ELR (cell line): ENCODE data around the gene ABCA2.
A peak's percentile ranks its signal among the peaks of the same experiment; 100 is the strongest.

Experiments
- DNase-seq: peaks from one replicate; pipeline ENCODE4 v3.0.0-alpha.2; 2015; ENCODE audit warnings: low read depth

The ABCA2 gene

DNA sequence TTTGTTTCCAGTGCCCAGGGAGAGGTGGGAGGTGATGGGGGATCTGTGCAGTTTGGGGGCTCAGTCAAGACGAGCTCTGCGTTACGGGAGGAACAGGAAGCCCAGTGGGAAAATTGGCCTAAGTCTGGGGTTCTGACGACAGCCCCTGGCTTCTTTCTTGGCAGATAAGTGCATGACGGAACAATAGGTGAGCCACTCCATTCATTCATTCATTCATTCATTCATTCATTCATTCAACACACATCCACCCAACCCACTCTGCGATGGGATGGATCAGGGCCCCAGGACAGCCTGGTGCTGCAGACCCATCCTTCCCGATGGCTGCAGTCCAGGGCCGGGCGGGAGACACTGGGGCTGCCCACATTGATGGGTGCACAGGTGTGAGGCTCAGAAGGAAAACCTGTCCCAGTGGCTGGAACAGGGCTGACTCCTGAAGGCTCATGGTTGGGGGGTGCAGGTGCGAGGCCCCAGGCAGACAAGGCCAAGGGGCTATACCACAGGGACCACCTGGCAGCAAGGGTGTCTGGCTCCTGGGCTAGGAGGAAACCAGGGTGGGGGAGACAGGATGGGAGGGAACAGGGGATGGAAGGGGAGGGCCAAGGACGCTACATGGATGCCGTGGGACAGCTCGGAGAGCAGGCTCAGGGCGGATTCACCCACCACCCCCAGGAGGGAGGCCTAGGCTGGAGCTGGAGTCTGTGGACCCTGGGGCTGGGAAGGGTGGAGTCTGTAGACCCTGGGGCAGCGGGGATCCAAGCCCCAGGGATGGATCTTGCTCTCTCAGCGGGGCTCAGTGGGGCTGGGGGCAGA lies 47.2 kb downstream of the ABCA2 start:
- DNase-seq: no peak

DNA sequence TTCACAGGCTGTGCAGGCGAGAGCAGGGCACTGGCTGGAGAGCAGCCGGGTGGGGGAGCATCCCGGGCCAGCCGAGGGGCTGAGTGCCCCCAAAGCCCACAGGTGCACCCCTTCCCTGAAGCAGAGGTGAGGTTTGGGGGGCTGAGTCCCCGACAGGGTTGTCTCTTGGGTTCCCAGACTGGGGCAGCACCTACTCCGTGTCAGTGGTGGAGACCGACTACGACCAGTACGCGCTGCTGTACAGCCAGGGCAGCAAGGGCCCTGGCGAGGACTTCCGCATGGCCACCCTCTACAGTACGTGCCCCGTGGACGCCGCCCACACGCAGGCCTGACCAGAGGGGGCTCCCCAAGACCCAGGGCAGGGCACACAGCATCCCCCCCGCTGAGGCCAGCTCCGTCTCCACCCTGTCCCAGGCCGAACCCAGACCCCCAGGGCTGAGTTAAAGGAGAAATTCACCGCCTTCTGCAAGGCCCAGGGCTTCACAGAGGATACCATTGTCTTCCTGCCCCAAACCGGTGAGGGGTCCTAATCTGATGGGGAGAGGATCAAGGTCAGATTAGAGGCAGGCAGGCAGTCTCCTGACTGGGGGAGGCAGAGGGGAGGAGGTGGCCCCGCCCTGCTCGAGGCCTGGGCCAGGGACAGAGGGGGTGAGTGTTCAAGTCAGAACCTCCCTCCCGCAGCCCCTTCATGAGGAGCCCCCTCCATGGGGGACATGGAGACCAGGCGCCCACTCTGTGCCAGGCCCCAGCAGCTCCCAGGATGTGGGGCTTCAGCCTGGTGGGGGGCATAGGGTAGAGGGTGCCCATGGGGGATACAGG lies 48.1 kb downstream of the ABCA2 start:
- no peak for DNase-seq

DNA sequence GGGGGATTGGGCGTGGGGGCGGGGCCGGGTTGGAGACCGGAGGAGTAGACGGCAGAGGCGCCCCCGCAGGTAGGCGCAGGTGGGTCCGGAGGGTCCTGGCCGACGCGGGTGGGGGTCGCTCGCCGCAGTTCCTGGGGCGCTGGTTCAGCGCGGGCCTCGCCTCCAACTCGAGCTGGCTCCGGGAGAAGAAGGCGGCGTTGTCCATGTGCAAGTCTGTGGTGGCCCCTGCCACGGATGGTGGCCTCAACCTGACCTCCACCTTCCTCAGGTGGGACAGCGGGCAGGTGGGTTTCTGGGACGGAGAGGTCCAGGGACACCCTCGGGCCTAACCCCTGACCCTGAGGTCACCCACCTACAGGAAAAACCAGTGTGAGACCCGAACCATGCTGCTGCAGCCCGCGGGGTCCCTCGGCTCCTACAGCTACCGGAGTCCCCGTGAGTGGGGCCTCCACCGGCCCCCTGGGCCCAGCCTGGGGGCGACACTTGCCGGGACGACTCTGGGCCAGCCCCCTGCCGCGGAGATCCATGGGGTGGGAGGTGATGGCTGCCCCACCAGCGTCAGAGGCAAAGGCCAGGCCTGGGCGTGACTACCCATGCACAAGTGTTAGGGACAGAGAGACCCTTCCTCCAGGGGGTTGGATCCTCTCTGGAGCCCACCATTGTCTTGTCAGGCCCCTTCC lies 49.0 kb downstream of the ABCA2 start:
- DNase-seq: no peak

DNA sequence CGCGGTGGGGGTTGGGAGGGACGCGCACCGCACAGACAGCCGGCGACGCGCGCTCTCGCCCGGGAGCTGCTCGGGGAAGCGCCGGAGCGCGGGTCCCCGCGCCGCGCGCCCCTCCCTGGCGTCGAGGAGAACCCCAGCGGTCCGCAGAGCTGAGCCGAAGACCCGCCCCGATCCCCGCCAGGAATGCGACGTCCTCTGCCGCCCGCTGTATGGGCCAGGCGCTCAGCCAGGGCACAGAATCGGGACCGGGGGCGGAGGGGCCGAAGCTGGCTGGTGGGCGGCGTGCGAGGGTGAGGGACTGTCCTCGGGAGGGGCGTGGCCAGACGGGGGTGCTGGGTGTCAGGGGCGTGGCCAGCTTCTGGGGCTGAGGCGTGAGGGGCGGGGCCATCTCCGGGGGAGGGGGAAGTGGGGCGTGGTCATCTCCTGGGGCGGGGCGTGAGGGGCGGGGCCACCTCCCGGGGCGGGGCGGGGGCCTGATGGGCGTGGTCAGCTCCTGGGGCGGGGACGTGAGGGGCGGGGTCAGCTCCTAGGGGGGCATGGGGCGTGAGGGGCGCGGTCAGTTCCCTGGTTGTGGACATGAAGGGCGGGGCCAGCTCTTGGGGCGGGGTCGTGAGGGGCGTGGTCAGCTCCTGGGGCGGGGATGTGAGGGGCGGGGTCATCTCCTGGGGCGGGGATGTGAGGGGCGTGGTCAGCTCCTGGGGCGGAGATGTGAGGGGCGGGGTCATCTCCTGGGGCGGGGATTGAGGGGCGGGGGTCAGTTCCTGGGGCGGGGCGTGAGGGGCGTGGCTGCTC lies 49.8 kb downstream of the ABCA2 start:
- DNase-seq: peak; percentile 49

DNA sequence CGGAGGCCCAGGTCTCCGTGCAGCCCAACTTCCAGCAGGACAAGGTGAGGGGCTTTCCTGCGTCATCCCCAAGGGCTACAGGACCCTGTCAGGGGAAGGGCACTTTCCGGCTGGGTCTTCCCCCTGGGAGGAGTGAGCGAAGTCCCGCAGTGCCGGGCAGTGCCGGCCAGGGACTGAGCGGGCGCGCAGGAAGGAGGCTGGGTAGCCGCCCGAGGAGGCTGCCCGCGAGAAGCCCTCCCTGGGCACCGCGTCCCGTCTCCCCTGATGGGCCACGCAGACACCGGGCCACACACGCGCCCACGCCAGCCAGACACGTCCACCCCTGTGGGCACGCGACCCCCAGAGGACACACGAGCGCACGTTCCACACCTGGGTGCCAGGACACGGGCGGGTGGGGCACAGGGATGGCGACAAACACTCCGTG lies 50.4 kb downstream of the ABCA2 start:
- DNase-seq: no peak

DNA sequence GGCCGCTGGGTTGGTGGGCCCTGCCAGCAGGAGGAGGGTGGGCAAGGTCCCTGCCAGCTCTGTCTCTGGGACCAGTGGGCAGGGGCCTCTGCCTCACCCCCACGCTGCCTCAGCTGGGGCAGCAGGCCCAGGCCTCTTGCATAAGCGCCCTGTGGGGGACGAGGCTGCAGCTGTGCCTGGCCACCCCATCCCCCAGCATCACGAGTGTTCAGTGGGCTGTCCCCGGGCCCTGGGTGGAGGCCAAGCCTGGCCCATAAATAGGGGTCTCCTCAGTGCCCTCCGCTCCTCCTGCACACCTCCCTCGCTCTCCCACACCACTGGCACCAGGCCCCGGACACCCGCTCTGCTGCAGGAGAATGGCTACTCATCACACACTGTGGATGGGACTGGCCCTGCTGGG lies 50.8 kb downstream of the ABCA2 start, which contains the start of gene PTGDS:
Gene PTGDS (plus strand): TSS at position 282 of the 400 bp plus-strand sequence. CDS start 75 bp downstream, at position 357.
- no peak for DNase-seq

DNA sequence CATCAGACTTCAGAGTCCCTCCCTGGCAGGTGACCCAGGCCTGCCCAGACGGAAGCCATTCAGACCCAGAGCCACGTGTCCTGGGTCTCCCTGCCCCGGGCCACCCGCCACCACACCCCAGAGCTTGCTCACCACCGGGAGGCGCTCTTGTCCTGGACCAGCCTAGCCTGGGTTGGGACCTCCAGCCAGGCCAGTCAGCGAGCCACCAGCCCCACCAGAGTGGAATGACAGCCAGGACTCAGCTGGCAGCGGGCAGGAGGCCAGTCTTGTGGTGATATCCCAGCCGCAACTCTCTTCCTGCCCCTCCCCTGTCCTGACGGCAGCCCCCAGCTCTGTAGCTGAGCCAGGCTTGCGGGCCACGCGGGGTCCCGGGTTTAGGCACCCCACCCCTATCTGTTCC lies 52.4 kb downstream of the ABCA2 start:
- no peak for DNase-seq

DNA sequence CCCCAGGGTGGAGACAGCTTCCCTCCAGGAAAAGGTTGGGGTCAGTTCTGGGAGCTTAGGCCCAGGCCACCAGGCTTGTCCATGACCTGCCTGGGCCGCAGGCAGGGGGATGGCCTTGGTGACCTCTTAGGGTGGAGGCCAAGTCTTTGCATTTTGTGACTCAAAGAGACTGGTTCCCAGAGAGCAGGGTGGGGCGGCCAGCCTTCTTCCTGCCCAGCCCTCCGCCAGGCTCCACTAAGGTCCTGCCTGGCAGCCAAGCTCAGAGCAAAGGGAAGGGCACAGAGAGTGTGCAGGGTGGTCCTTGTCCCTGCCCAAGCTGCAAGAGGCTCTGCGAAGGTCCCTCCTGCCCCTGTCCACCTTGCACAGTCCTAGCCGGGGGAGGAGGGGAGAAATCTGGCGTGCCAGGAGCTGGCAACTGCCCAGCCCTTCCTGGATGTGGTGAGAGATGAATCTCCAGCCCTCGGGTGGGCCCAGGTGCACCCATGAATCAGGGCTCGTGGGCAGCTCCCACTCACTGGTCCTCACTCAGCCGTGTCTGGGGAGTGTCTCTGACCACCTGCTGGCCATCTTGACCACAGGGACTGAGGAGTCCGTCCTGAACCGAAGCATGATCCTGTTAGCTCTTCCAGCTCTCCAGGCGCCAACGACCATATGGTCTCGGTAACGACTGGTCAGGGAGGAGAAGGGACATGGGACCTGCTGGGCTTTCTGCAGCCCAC lies 53.1 kb downstream of the ABCA2 start:
- no peak for DNase-seq

DNA sequence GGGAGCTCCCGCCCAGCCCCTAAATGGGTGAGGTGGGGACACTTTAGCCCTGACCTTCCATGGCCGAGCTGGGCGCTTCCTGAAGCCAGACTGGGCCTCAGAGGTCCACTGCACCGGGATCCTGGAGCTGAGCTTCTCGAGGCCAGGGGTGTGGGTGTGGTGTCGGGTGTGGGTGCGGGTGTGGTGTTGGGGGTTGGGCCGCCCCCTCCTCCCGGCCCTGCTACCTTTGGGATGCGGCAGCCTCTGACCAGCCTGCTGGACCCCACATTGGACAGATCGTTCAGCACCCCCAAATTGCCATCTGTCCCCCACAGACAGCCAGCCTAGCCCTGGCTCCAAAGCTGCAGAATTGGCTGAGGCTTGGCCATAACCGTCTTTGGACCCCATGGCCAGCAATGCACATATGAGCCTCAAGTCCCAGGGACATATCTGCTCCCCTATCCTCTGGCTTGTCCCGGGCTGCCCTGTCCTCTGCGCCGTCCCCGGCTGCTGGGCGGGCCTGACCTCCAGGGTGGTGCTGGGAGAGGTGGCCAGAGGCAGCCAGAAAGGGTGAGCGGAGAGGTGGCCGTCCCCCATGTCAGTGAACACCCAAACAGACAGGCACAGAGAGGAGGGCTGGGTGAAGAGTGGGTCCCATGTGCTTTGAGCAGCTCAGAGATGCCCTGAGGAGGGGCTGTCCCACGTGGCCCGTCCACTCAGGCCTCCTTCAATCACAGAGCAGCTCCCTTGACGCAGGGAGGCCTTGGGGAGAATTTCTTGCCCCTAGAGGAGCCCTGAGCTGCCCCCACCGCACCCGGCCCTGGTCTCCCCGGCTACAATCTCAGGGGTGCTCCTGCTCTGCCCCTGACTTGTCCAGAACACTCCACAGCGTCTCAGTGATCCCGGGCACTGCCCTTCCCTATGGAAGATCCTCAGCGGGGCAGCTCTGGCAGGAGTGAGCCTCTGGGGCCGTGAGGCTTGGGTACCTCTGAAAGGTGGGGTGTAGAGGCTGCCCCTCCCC lies 54.1 kb downstream of the ABCA2 start:
- no peak for DNase-seq

DNA sequence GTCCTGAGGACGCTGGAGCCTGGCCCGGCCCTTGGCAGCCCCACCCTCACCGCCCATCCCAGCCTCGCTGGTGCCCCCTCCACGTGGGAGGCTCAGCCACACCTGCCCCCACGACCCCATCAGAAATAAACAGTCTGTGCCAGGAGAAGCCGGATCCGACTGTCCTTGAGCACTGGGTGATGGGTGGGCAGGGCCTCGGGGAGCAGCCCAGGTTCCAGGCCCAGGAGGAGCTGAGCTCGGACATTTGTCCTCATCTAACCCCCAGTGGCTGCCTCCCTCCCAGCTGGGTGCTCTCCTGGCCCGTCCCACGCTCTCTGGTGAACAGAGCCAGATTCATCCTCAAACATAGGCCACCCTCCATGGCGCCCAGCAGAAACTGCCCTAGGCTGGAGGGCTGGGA lies 55.3 kb downstream of the ABCA2 start:
- no peak for DNase-seq

DNA sequence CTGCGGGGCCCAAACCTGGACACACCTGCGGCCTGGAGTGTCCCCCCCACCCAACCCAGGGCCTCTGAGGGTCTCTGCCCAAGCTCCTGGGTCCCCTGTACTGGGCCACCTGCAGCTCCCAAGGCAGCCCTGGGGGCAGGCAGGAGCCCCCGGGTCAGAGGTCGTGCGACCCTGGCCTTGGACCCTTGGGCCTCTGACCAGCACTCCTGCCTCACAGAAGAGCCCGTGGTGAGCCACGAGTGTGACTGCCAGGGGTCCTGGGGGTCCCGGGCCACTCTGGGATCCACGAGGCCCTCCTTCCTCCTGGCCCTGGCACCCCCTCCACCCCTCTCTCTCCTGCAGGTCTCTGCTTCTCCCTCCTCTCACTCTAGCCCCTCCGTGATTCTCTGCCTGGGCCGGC lies 55.7 kb downstream of the ABCA2 start:
- DNase-seq: no peak

DNA sequence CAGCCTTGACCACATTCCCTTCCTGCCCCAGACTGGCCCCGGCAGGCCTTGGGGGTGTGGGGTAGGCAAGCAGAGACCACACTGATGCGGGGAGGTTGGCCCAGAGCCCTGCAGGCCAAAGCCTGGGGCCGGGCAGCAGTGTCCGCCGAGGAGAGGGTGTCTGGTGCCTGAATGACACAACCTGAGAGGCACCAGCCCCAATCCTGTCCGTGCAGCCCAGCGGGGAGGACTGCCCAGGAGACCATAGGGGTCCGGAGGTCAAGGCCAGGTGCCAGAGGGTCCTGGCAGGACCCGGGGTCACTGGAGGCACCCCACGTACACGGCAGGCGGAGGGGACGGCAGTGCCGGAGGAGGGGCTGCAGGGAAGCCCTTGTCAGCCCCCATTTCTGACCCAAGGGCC lies 56.3 kb downstream of the ABCA2 start:
- no peak for DNase-seq

DNA sequence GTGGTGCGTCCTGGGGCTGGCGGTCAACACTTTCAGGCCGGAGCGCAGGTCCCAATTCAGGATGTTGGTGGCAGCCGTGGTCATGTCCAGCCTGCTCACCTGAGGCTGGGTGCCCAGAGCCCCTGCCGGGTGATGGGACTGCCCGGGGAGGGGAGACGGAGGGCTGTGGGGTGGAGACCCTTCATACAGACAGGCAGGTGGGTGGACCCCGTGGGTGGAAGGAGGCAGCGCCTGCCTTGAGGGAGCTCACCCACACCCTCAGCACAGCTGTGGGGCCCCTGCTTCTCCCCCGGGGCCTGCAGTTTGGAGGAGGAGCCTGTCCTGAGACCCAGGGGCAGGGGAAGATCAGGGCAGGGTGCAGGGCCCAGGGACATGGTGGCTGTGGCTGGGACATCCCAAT lies 57.7 kb downstream of the ABCA2 start:
- DNase-seq: no peak

DNA sequence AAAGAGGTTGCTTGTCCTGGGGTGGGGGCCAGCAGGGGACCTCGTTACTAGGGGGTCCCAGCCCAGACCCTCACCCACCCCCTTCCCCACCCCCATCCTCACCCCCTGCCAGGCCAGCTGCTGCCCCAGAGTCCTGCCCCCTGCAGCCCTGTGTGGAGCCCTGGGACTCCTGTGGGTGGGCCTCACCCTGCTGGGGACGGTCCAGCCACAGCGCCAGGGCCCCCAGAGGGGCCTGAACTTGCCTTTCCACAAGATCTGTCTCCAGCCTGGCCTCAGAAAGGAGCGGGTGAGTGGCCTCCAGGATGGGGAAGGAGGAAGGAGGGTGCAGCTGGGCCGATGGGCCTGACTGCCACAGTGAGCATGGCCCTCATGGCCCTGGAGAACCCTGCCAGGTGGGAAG lies 58.3 kb downstream of the ABCA2 start:
- no peak for DNase-seq

DNA sequence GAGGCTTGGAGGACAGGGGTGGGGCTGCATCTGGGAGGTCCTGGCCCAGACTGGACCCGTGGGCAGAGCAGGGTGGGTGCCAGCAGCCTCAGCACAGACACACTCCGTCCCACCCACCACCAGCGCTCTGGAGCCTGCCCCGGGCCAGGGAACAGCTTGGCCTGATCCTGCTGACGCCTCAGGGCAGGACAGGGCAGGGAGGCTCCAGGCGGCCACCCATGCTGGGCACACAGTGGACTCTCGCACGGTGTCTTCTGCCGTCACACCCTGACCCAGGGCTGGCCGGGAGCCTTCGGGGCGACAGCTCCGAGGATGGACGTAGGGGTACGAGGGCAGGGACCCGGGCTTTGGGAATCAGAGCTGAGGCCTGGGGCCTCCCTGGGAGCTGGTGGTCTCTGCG lies 58.9 kb downstream of the ABCA2 start:
- no peak for DNase-seq

DNA sequence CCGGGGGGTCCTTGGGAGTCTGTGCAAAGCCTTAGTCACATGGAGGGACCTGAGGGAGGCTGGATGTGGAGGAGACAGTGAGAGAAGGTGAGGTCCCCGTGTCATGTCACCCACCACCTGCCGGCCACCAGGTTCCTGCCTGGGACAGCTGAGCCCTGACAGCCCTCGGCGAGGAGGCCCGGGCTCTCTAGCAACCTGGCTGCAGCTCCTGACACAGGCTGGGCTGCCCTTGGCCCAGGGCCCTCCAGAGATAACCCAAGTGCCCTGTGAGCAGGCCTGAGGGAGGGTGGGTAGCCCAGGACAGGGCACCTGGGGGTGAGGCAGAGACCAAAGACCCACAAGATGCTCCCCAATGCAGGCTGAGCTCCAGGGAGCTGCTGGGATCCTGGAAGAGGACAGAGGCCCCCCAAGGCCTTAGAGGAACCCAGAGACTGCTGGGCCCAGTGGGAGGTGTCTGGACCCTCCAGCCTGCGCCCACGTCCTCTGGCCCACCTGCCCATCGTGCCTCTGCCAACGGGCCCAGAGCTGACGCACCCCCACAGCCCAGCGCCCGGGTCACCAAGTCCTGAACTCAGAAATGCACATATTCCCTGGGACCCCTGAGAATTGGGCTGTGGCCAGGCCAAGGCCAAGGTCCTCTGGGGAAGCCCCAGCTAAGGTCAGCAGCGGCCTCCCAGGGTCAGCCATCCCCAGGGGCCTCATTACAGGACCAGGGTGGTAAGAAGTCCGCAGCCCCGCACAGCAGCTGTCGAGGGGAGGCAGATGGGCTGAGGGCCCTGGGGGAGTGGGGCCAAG lies 59.5 kb downstream of the ABCA2 start:
- no peak for DNase-seq

DNA sequence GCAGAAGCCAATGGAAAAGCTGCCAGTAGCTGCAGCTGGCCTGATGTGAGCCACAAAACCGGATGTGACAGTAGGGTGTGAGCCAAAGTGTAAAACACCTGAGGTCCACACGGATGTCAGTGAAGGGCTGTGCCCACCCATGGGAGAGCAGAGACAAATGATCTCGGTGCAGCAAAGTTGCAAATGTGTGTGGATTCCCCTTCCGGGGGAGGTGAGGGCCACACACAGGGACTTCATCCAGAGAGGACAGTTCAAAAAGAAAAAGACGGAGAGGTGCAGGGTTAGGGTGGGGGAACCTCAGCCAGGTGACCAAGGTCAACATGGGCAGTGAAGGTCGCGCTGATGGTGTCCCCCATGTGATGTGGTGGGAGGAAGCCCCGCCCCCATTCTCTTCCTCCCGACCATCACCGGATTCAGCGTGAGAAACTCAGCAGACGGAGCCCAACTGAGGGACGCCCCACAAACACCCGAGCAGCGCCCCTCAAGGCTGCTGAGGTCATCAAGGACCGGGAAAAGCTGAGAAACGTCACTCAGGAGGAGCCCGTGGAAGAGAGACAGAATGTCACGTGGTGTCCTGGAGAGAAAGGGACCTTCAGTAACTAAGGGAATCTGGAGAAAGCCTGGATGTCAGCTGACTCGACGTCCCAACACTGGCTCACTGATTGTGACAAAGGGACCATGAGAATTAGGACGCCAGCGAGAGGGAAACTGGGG lies 62.1 kb downstream of the ABCA2 start:
- DNase-seq: peak; percentile 10

DNA sequence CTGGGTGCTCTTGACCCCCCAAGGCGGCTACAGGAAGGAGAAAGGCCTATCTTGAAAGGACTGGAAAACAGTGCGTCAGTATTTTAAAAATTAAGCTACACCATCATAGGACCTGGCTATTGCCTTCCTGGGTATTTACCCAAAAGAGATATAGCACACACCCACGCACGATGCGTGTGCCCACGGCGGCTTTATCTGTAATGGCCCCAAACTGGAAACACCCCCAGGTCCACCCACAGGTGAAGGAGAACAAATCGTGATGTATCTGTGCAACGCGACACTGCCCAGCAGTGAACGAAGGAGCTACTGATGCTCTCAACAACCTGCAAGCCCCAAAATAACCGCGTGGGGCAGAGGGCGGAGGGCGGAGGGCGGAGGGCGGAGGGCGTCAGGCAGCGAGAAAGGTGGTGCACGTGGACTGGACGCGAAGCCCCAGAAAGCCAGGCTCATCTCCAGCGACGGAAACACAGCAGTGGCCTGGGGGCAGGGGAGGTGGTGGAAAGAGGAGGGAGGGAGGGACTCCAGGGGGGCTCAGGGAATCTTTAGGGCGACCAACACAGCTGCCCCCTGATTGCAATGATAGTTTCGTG lies 63.1 kb downstream of the ABCA2 start:
- DNase-seq: no peak
